B cell (primary cell): ENCODE results near the gene NIT2. TPM values are rescaled to one million over a fixed set of nuclear protein-coding genes. Genes with fewer than 3 reads are reported as not detected.

Experiments
- ATAC-seq: fragments of 200-7000 bp; cut with Tn5 transposase; one replicate; pipeline ENCODE4 v1.10.0; 2021; ENCODE audit warnings: low read depth, mild to moderate bottlenecking, moderate number of reproducible peaks, moderate library complexity
- CTCF ChIA-PET: fragments of 350-600 bp; sonication (Branson Sonifier 250); formaldehyde crosslinking; loops from one replicate; lab custom pipeline; 2021; ENCODE audit warnings: antibody characterized with exemption, inconsistent platforms; lab: Charles Lee
- POLR2A ChIA-PET: fragments of 350-600 bp; sonication (Branson Sonifier 250); formaldehyde crosslinking; loops from one replicate; lab custom pipeline; 2021; ENCODE audit warnings: antibody characterized with exemption; lab: Charles Lee
- DNase-seq: peaks from one replicate; pipeline ENCODE4 v3.0.0; 2013
- H2AFZ ChIP-seq: 2 replicates; pipeline ENCODE4 v1.6.1; 2012; ENCODE audit warnings: mild to moderate bottlenecking, low read depth, low read length; ENCODE audit not compliant: insufficient read depth, poor library complexity, severe bottlenecking
- H3K27ac ChIP-seq, 2 donors: 1 replicate in 1 of 2; 2 replicates in 1 of 2; pipeline ENCODE4 v1.5.1; 2012 to 2013; ENCODE audit warnings: low read length in 2 of 2, mild to moderate bottlenecking in 2 of 2, moderate library complexity in 1 of 2
- H3K27me3 ChIP-seq, 4 experiments: fragments of 200-600 bp in 1 of 4; sonication (generic) in 1 of 4; replicated peaks in 1 of 4; 1 replicate in 2 of 4; 2 replicates in 2 of 4; pipeline versions ENCODE4 v1.6.1 to v1.7.0; 2013 to 2016; ENCODE audit warnings: low read length in 3 of 4, mild to moderate bottlenecking in 2 of 4, mixed read lengths in 1 of 4, moderate library complexity in 1 of 4; ENCODE audit not compliant: insufficient read depth in 4 of 4, control insufficient read depth in 3 of 4; ENCODE audit errors: control extremely low read depth in 1 of 4
- H3K36me3 ChIP-seq, 2 experiments: replicated peaks in 1 of 2; 1 replicate in 1 of 2; 2 replicates in 1 of 2; pipeline versions ENCODE4 v1.6.1 to v1.7.1; 2013; ENCODE audit warnings: low read length in 1 of 2; ENCODE audit not compliant: insufficient read depth in 2 of 2, control insufficient read depth in 1 of 2; ENCODE audit errors: control extremely low read depth in 1 of 2, extremely low read depth in 1 of 2
- H3K4me1 ChIP-seq, 2 donors: fragments of 200-600 bp in 1 of 2; sonication (generic) in 1 of 2; 1 replicate in 1 of 2; 2 replicates in 1 of 2; pipeline versions ENCODE4 v1.5.1 to v1.6.1; 2013 to 2017; ENCODE audit warnings: low read length in 2 of 2; ENCODE audit not compliant: control insufficient read depth in 2 of 2, insufficient read depth in 2 of 2
- H3K4me2 ChIP-seq: replicated peaks from 2 replicates; pipeline ENCODE3; 2012; ENCODE audit warnings: mild to moderate bottlenecking, low read depth, low read length; ENCODE audit not compliant: poor library complexity, severe bottlenecking
- H3K4me3 ChIP-seq, 5 experiments: fragments of 200-600 bp in 1 of 5; sonication (generic) in 1 of 5; 1 replicate in 3 of 5; 2 replicates in 2 of 5; pipeline versions ENCODE4 v1.5.1 to v1.7.0; 2011 to 2016; ENCODE audit warnings: low read length in 4 of 5, mild to moderate bottlenecking in 4 of 5, low read depth in 2 of 5, control low read depth in 1 of 5, moderate library complexity in 1 of 5; ENCODE audit not compliant: insufficient read depth in 1 of 5; ENCODE audit errors: control extremely low read depth in 1 of 5, extremely low read depth in 1 of 5
- H3K79me2 ChIP-seq: fragments of 200-600 bp; sonication (generic); one replicate; pipeline ENCODE4 v1.6.0; 2016; ENCODE audit warnings: low read length; ENCODE audit not compliant: control insufficient read depth, insufficient read depth
- H3K9ac ChIP-seq: fragments of 200-600 bp; sonication (generic); 2 replicates; pipeline ENCODE4 v1.6.1; 2017; ENCODE audit warnings: mild to moderate bottlenecking, low read length, moderate library complexity
- H3K9me3 ChIP-seq, 3 donors: one replicate each; pipeline versions ENCODE4 v1.6.1 to v1.7.1; 2013; ENCODE audit warnings: low read length in 2 of 3; ENCODE audit not compliant: control insufficient read depth in 2 of 3, insufficient read depth in 1 of 3; ENCODE audit errors: control extremely low read depth in 1 of 3
- H4K20me1 ChIP-seq: 2 replicates; pipeline ENCODE4 v1.6.0; 2012; ENCODE audit warnings: mild to moderate bottlenecking, low read length; ENCODE audit not compliant: insufficient read depth, control insufficient read depth, poor library complexity, severe bottlenecking
- H3K27ac Mint-ChIP-seq: one replicate; pipeline ENCODE4 v1.8.0; 2021; ENCODE audit warnings: mixed read lengths
- H3K27me3 Mint-ChIP-seq: one replicate; pipeline ENCODE4 v1.8.0; 2021; ENCODE audit warnings: mixed read lengths
- H3K4me1 Mint-ChIP-seq: one replicate; pipeline ENCODE4 v1.8.0; 2021; ENCODE audit warnings: mixed read lengths
- H3K4me3 Mint-ChIP-seq: one replicate; pipeline ENCODE4 v1.8.0; 2021; ENCODE audit warnings: mixed read lengths
- H3K9me3 Mint-ChIP-seq: one replicate; pipeline ENCODE4 v1.8.0; 2022; ENCODE audit warnings: mixed read lengths; ENCODE audit not compliant: insufficient read depth
- CTCF ChIP-seq: fragments of 200-600 bp; IDR thresholded peaks from one replicate; pipeline ENCODE4 v1.8.0; 2022; ENCODE audit warnings: antibody characterized with exemption, mild to moderate bottlenecking
- EZH2 ChIP-seq: IDR thresholded peaks from 2 replicates; pipeline ENCODE4 v1.6.1; 2012; ENCODE audit warnings: borderline replicate concordance, low read depth, mild to moderate bottlenecking, moderate library complexity, low read length; ENCODE audit not compliant: insufficient read depth, poor library complexity, severe bottlenecking
- whole genome bisulfite sequencing: methylation state at CpG from one replicate; pipeline ENCODE4 v1.1.5; 2013; ENCODE audit warnings: missing lambda C conversion rate; ENCODE audit not compliant: insufficient coverage; 5-methylcytosine and 5-hydroxymethylcytosine counted together
- intact Hi-C: fragments of 100-400 bp; cut with micrococcal nuclease; formaldehyde crosslinking; loops from one replicate; pipeline ENCODE4 v1.10.0; 2022
- polyA plus RNA-seq: library from polyadenylated mRNA; depleted of rRNA; stranded (reverse); fragments of >200 nt; gene quantifications from 2 replicates; pipeline ENCODE4 v1.2.3, GENCODE V29; 2012
- total RNA-seq, 2 donors: library from RNA; stranded (reverse); fragments of 120-200 nt in 1 of 2; gene quantifications; 1 replicate in 1 of 2; 2 replicates in 1 of 2; pipeline versions ENCODE4 v1.2.3 to v1.2.4, GENCODE V29; 2013 to 2022

The NIT2 gene
- total and polyA plus RNA-seq, 2 donors (not counting 1 experiment from before 2014, with no cell fraction given) = 32.4 to 36.5 TPM

- ChIA-PET POLR2A (no interaction called here), CTCF (interaction anchor here (1.0 kb wide), 1 partner anchor 65 kb away, joined by 3 read pairs; the partner anchor contains the start of gene NIT2)
- no peaks in the 10 kb centered on the region for H3K27me3 ChIP-seq
- no peaks in the 10 kb centered on the region for H3K9me3 ChIP-seq
- no peak for DNase-seq
- TF ChIP-seq CTCF (no peak), EZH2 (no peak)
- WGBS = 79% methylated on average over 8 of the region's 9 CpGs
- peak overlapping the region; percentile 87 for H3K4me2 ChIP-seq
- H3K27ac Mint-ChIP-seq = peak overlapping the region; percentile 73
- ATAC-seq = no peak
- peak overlapping the region; percentile 56 to 95 (median 86) for H3K4me3 ChIP-seq
- no peak overlapping the region for H2AFZ ChIP-seq
- no peak overlapping the region for H3K27ac ChIP-seq
- H3K36me3 ChIP-seq = peaks cover 0 to 2% of the 10 kb centered on the region in 2 experiments
- H3K9me3 Mint-ChIP-seq = no peaks in the 10 kb centered on the region
- H3K27me3 Mint-ChIP-seq = no peaks in the 10 kb centered on the region
- intact Hi-C loops = loop anchor here (5.0 kb wide), 4 partner anchors 93 to 1807 kb away; partner anchors contain the start of genes CPOX and TMEM45A
- H3K79me2 ChIP-seq = peaks cover 77% of the 10 kb centered on the region
- H3K4me3 Mint-ChIP-seq = peak overlapping the region; percentile 95
- no peak overlapping the region for H3K9ac ChIP-seq
- peaks cover 53% of the 10 kb centered on the region for H3K4me1 Mint-ChIP-seq
- peaks cover 23% of the 10 kb centered on the region for H4K20me1 ChIP-seq
- H3K4me1 ChIP-seq = peaks cover 18 to 22% of the 10 kb centered on the region in 2 donors
Measured at GRCh38 chr3:100399341-100400071, 64.9 kb downstream of the NIT2 start.

GRCh38 chr3:100400419-100400779, 65.8 kb downstream of the NIT2 start:
- Histone ChIP-seq H3K27ac (peak overlapping the region in 1 of 2 donors; percentile 84), H2AFZ (peak overlapping the region; percentile 85), H3K36me3 (peaks cover 0 to 2% of the 10 kb centered on the region in 2 experiments), H3K9me3 (no peaks in the 10 kb centered on the region), H4K20me1 (peaks cover 16% of the 10 kb centered on the region), H3K4me1 (peaks cover 18 to 22% of the 10 kb centered on the region in 2 donors), H3K27me3 (no peaks in the 10 kb centered on the region), H3K4me2 (peak overlapping the region; percentile 87), H3K4me3 (peak overlapping the region; percentile 56 to 95 (median 86)), H3K79me2 (peaks cover 74% of the 10 kb centered on the region), H3K9ac (peak overlapping the region; percentile 72)
- CTCF ChIA-PET = interaction anchor here (1.0 to 1.5 kb wide), 2 partner anchors 65 to 568 kb away, joined by 3 to 7 read pairs; partner anchors contain the start of gene NIT2
- DNase-seq (peak; percentile 52), ATAC-seq (no peak)
- intact Hi-C loops = loop anchor here (5.0 kb wide), 4 partner anchors 92 to 1808 kb away; partner anchors contain the start of genes CPOX and TMEM45A
- no peaks in the 10 kb centered on the region for H3K9me3 Mint-ChIP-seq
- H3K4me3 Mint-ChIP-seq = peak overlapping the region; percentile 95
- POLR2A ChIA-PET = interaction anchor here (0.6 kb wide), 2 partner anchors 328 to 1174 kb away, joined by 4 to 5 read pairs; partner anchors contain the start of gene PCNP
- under 1% methylated on average over 22 of the region's 22 CpGs for WGBS
- H3K4me1 Mint-ChIP-seq = peaks cover 54% of the 10 kb centered on the region
- TF ChIP-seq CTCF = no peak
- no peak for TF ChIP-seq EZH2
- H3K27me3 Mint-ChIP-seq = no peaks in the 10 kb centered on the region
- peak overlapping the region; percentile 93 for H3K27ac Mint-ChIP-seq
